Sigmoid colon (tissue), 7 donors: ENCODE measurements around the gene SV2B. TPM values are rescaled to one million over a fixed set of nuclear protein-coding genes. Genes with fewer than 3 reads are reported as not detected.

ENCODE experiments used
- DNase-seq: peaks from one replicate; pipeline ENCODE4 v3.0.0-alpha.2; 2019
- H3K27ac ChIP-seq, 4 donors: fragments of 200-600 bp; sonication (generic); one replicate each; pipeline ENCODE4 v1.5.1; 2016 to 2019; ENCODE audit warnings: mild to moderate bottlenecking in 1 of 4
- H3K27me3 ChIP-seq, 3 donors: fragments of 200-600 bp; sonication (generic); one replicate each; pipeline ENCODE4 v1.5.1; 2019; ENCODE audit warnings: mild to moderate bottlenecking in 1 of 3
- H3K36me3 ChIP-seq, 4 donors: fragments of 200-600 bp; sonication (generic); one replicate each; pipeline ENCODE4 v1.5.1; 2016 to 2019
- H3K4me1 ChIP-seq, 4 donors: fragments of 200-600 bp; sonication (generic); one replicate each; pipeline ENCODE4 v1.5.1; 2017 to 2019
- H3K4me3 ChIP-seq, 4 donors: fragments of 200-600 bp; sonication (generic); one replicate each; pipeline ENCODE4 v1.5.1; 2017 to 2019; ENCODE audit warnings: mild to moderate bottlenecking in 2 of 4, moderate library complexity in 1 of 4
- H3K9me3 ChIP-seq, 4 donors: fragments of 200-600 bp in 3 of 4; sonication (generic) in 3 of 4; one replicate each; pipeline versions ENCODE4 v1.5.1 to v1.6.1; 2013 to 2019
- CTCF ChIP-seq, 4 experiments: fragments of 450-650 bp in 3 of 4; fragments of 200-600 bp in 1 of 4; IDR thresholded peaks; one replicate each; pipeline ENCODE4 v1.5.1; 2016 to 2019; ENCODE audit warnings: antibody characterized with exemption in 4 of 4, mild to moderate bottlenecking in 3 of 4, moderate library complexity in 2 of 4
- EP300 ChIP-seq, 4 donors: sonication (generic); formaldehyde crosslinking; IDR thresholded peaks; one replicate each; pipeline ENCODE4 v1.6.1; 2017; ENCODE audit warnings: antibody characterized with exemption in 4 of 4
- POLR2A ChIP-seq, 2 donors: fragments of 450-650 bp; IDR thresholded peaks; one replicate each; pipeline ENCODE4 v1.6.1; 2016; ENCODE audit warnings: antibody characterized with exemption in 2 of 2, mild to moderate bottlenecking in 2 of 2, moderate library complexity in 2 of 2
- POLR2AphosphoS5 ChIP-seq, 4 donors: sonication (generic); formaldehyde crosslinking; IDR thresholded peaks; one replicate each; pipeline ENCODE4 v1.6.1; 2017; ENCODE audit warnings: antibody characterized with exemption in 4 of 4
- WGBS, 2 donors: extraction: QIAGEN DNeasy Blood & Tissue Kit; methylation state at CpG; one replicate each; pipeline ENCODE4 v1.1.7; 2013; 5-methylcytosine and 5-hydroxymethylcytosine counted together
- intact Hi-C: fragments of 100-400 bp; cut with DNase I; formaldehyde crosslinking; loops from one replicate; pipeline ENCODE4 v1.15.1; 2023
- polyA plus RNA-seq, 3 donors: library from polyadenylated mRNA; stranded (reverse); fragments of 200-250 nt; gene quantifications; one replicate each; pipeline ENCODE4 v1.2.3, GENCODE V29; 2013
- total RNA-seq, 4 donors: library from RNA; depleted of rRNA; stranded (reverse); fragments of >200 nt; gene quantifications; one replicate each; pipeline ENCODE4 v1.1.0, GENCODE V29; 2016
- donor health status: healthy with polysubstance abuse.
- donor health status: Bipolar disorder and iron deficiency.
- donor health status: healthy.

Gene SV2B
- total and polyA plus RNA-seq, 7 donors, result 2.0 to 5.0 (median 3.1) TPM; not detected in 2

GRCh38 chr15:91235376-91235775 lies 135.3 kb downstream of the SV2B start:
- no peak overlapping the region for H3K27ac ChIP-seq
- H3K4me1 ChIP-seq, result no peaks in the 10 kb centered on the region
- TF ChIP-seq POLR2A (IDR thresholded peaks at IDR 0.05), result no peak
- TF ChIP-seq POLR2AphosphoS5 (IDR thresholded peaks at IDR 0.05), result no peak
- TF ChIP-seq CTCF (IDR thresholded peaks at IDR 0.05), result no peak
- TF ChIP-seq EP300 (IDR thresholded peaks at IDR 0.05), result no peak
- DNase-seq, result no peak
- no peaks in the 10 kb centered on the region for H3K9me3 ChIP-seq
- peaks cover 0 to 4% (median 0%) of the 10 kb centered on the region in 3 donors for H3K27me3 ChIP-seq
- no peak overlapping the region for H3K4me3 ChIP-seq
- intact Hi-C loops, result no loop called here
- H3K36me3 ChIP-seq, result no peaks in the 10 kb centered on the region
- 64 to 74% methylated on average over 3 of the region's 3 CpGs for WGBS, 2 donors

GRCh38 chr15:91237445-91237844 lies 137.4 kb downstream of the SV2B start:
- Histone ChIP-seq H3K4me1 (no peaks in the 10 kb centered on the region), H3K4me3 (no peak overlapping the region), H3K9me3 (no peaks in the 10 kb centered on the region), H3K36me3 (no peaks in the 10 kb centered on the region), H3K27ac (no peak overlapping the region), H3K27me3 (peaks cover 0 to 4% (median 0%) of the 10 kb centered on the region in 3 donors)
- intact Hi-C loops, result no loop called here
- DNase-seq, result no peak
- TF ChIP-seq POLR2AphosphoS5 (IDR thresholded peaks at IDR 0.05), result no peak
- no peak for TF ChIP-seq EP300 (IDR thresholded peaks at IDR 0.05)
- TF ChIP-seq CTCF (IDR thresholded peaks at IDR 0.05), result no peak
- no peak for TF ChIP-seq POLR2A (IDR thresholded peaks at IDR 0.05)
- 76 to 77% methylated on average over 5 of the region's 5 CpGs for WGBS, 2 donors

GRCh38 chr15:91238644-91239425 lies 138.8 kb downstream of the SV2B start:
- Histone ChIP-seq H3K4me1 (no peaks in the 10 kb centered on the region), H3K9me3 (no peaks in the 10 kb centered on the region), H3K4me3 (no peak overlapping the region), H3K27ac (no peak overlapping the region), H3K27me3 (peaks cover 0 to 4% (median 0%) of the 10 kb centered on the region in 3 donors), H3K36me3 (no peaks in the 10 kb centered on the region)
- DNase-seq, result no peak
- intact Hi-C loops, result no loop called here
- TF ChIP-seq POLR2A (IDR thresholded peaks at IDR 0.05) (no peak), CTCF (IDR thresholded peaks at IDR 0.05) (no peak), POLR2AphosphoS5 (IDR thresholded peaks at IDR 0.05) (no peak), EP300 (IDR thresholded peaks at IDR 0.05) (no peak)
- 74 to 78% methylated on average over 10 of the region's 10 CpGs for whole genome bisulfite sequencing, 2 donors

GRCh38 chr15:91243826-91244225 lies 143.8 kb downstream of the SV2B start:
- Histone ChIP-seq H3K4me3 (no peak overlapping the region), H3K9me3 (no peaks in the 10 kb centered on the region), H3K36me3 (no peaks in the 10 kb centered on the region), H3K27ac (no peak overlapping the region), H3K4me1 (no peaks in the 10 kb centered on the region), H3K27me3 (no peaks in the 10 kb centered on the region)
- WGBS, 2 donors, result 51 to 63% methylated on average over 2 of the region's 2 CpGs
- TF ChIP-seq POLR2A (IDR thresholded peaks at IDR 0.05) (no peak), EP300 (IDR thresholded peaks at IDR 0.05) (no peak), POLR2AphosphoS5 (IDR thresholded peaks at IDR 0.05) (no peak), CTCF (IDR thresholded peaks at IDR 0.05) (no peak)
- intact Hi-C loops, result no loop called here
- DNase-seq, result no peak
